BLaER1 (cell line): ENCODE measurements around the gene PLCB3.

Source experiments
- H3K27ac ChIP-seq: shearing (Covaris generic); formaldehyde crosslinking; 2 replicates; pipeline ENCODE4 v1.8.1; 2022
- H3K27me3 ChIP-seq: shearing (Covaris generic); formaldehyde crosslinking; 2 replicates; pipeline ENCODE4 v1.8.1; 2022
- H3K36me3 ChIP-seq: shearing (Covaris generic); formaldehyde crosslinking; 2 replicates; pipeline ENCODE4 v1.8.1; 2022
- H3K4me1 ChIP-seq: shearing (Covaris generic); formaldehyde crosslinking; 2 replicates; pipeline ENCODE4 v1.8.1; 2022
- H3K4me2 ChIP-seq: shearing (Covaris generic); formaldehyde crosslinking; 2 replicates; pipeline ENCODE4 v1.8.1; 2022
- H3K4me3 ChIP-seq: shearing (Covaris generic); formaldehyde crosslinking; 2 replicates; pipeline ENCODE4 v1.8.1; 2022
- H3K9ac ChIP-seq: shearing (Covaris generic); formaldehyde crosslinking; 2 replicates; pipeline ENCODE4 v1.8.1; 2022
- H3K9me3 ChIP-seq: shearing (Covaris generic); formaldehyde crosslinking; 2 replicates; pipeline ENCODE4 v1.8.1; 2022
- H4K20me1 ChIP-seq: shearing (Covaris generic); formaldehyde crosslinking; 2 replicates; pipeline ENCODE4 v1.8.1; 2022
- Cebpa-rat ChIP-seq: shearing (Covaris generic); IDR thresholded peaks from 2 replicates; pipeline ENCODE4 v1.8.1; 2022

The PLCB3 gene

DNA sequence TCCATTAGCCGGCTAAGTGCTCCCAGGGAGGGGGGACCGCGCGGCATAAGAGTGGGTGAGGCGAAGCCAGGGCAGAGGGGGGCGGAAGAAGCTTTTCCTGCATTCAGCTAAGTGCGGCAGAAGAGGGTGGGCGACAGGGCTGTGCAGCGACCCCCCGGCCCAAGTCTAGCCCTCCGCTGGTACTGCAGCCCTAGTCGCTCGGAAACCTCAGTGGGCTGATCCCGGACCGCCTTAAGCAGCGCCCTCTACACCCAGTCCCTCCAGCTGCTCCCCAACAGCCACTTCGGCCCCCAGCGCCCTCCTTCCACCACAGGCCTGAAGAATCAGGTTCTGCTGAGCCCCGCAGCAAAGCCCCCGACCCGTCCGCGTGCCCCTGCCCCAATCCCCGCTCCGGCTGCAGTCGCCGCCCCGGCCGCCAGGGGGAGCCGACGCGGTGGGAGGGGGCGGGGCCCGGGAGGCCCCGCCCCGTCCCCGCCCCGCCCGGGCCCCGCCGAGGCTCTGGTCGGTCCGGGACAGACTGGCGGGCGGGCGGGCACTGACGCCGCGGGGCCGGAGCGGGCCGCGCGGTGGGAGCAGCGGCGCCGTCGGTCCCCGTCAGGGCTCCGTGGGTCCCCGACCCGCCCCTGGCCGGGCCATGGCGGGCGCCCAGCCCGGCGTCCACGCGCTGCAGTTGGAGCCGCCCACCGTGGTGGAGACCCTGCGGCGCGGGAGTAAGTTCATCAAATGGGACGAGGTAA lies at the start of gene PLCB3:
TSS of gene PLCB3 (plus strand) at position 515 of the 737 bp plus-strand sequence. CDS start at position 635, 120 bp downstream.
- Histone ChIP-seq H3K36me3 (peaks cover 22% of the 10 kb centered on the region), H3K9me3 (no peaks in the 10 kb centered on the region), H3K4me3 (peak within 1 kb of the TSS; percentile 92), H3K27ac (peak within 1 kb of the TSS; percentile 97), H3K4me1 (peaks cover 66% of the 10 kb centered on the region), H3K9ac (peak within 1 kb of the TSS; percentile 86), H3K27me3 (no peaks in the 10 kb centered on the region), H3K4me2 (peak within 1 kb of the TSS; percentile 97), H4K20me1 (peaks cover 33% of the 10 kb centered on the region)
- no peak for TF ChIP-seq Cebpa-rat

DNA sequence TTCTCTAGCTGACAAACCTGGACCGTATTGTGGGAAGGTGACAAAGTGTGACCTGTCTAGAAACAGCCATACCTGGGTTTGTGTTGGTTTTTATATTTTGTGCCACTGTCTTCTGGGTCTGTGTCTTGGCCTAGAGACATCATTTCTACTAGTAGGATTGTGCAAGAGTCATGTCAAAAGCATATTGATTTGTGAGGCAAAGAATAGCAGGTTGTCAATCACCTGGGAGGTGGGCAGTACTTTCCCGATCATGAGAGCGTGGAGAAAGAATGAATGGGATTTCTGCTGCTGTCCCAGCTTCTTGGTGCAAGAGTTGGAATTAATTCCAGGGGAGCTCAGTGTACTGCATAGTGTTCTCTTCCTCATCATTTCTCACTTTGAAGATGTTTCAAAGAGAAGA lies 49.8 kb upstream of the PLCB3 start:
- Histone ChIP-seq H3K36me3 (peaks cover 5% of the 10 kb centered on the region), H3K4me2 (no peak overlapping the region), H4K20me1 (peaks cover 48% of the 10 kb centered on the region), H3K9ac (no peak overlapping the region), H3K27ac (no peak overlapping the region), H3K27me3 (no peaks in the 10 kb centered on the region), H3K4me1 (peaks cover 29% of the 10 kb centered on the region), H3K4me3 (no peak overlapping the region), H3K9me3 (no peaks in the 10 kb centered on the region)
- no peak for TF ChIP-seq Cebpa-rat

DNA sequence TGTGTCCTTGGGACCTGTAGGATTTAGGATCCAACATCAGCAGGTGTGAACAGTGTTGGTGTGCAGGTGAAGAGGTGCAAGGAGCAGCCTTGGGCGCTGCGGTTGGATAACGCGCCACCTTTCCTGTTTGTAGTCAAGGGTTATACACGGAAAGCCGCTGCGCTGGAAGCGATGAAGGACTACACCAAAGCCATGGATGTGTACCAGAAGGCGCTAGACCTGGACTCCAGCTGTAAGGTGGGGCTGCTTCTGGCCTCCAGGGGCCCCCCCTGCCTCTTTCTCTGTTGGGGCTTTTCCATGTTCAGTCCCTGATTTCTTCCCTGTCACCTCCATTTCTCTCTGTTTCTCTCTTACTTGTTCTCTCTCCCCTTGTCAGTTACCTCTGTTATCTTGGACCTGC lies 48.3 kb upstream of the PLCB3 start:
- H3K27me3 ChIP-seq = no peaks in the 10 kb centered on the region
- H3K27ac ChIP-seq = no peak overlapping the region
- TF ChIP-seq Cebpa-rat = no peak
- peaks cover 5% of the 10 kb centered on the region for H3K36me3 ChIP-seq
- peaks cover 31% of the 10 kb centered on the region for H3K4me1 ChIP-seq
- no peak overlapping the region for H3K4me3 ChIP-seq
- no peaks in the 10 kb centered on the region for H3K9me3 ChIP-seq
- peaks cover 51% of the 10 kb centered on the region for H4K20me1 ChIP-seq
- peak overlapping the region; percentile 40; the same call in 1 of the 2 replicates for H3K9ac ChIP-seq
- no peak overlapping the region for H3K4me2 ChIP-seq

DNA sequence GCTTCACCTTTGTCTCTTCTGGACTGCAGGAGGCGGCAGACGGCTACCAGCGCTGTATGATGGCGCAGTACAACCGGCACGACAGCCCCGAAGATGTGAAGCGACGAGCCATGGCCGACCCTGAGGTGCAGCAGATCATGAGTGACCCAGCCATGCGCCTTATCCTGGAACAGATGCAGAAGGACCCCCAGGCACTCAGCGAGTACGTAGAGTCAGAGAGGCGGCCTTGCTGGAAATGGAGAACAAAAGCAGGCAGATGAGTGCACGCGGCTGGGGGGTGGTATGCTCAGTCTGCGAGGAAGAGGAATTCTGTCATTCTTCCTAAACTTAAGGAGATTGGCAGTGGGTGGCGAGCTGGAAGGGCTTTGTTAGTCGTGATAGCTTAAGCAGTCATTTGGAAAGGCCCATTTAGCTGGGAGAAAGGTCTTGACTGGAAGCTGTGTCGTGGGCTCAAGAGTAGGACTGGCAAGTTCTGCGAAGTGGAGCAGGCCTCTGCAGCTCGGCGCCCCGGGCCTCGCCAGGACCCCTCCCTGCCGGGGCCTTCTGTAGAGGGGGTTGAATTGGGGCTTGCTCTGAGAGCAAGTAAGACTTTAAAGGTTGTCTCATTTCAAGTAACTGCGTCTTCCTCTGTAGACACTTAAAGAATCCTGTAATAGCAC lies 47.8 kb upstream of the PLCB3 start:
- no peak for TF ChIP-seq Cebpa-rat
- H3K27ac ChIP-seq = no peak overlapping the region

DNA sequence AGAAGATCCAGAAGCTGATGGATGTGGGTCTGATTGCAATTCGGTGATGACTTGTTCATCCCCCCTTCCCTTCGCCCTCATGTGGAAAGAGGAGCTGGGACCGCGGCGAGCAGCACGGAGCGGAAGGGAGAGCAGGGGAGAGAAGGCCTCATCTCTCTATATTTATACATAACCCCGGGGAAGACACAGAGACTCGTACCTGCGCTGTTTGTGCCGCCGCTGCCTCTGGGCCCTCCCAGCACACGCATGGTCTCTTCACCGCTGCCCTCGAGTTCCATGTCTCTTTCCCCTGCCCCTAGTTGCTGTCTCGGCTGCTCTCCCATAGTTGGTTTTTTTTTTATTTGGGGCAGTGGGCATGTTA lies 47.3 kb upstream of the PLCB3 start:
- Histone ChIP-seq H3K9me3 (no peaks in the 10 kb centered on the region), H3K9ac (no peak overlapping the region), H3K4me2 (peak overlapping the region; percentile 97), H3K27me3 (no peaks in the 10 kb centered on the region), H3K4me3 (no peak overlapping the region), H3K4me1 (peaks cover 41% of the 10 kb centered on the region), H3K27ac (no peak overlapping the region), H4K20me1 (peaks cover 61% of the 10 kb centered on the region), H3K36me3 (peaks cover 14% of the 10 kb centered on the region)
- TF ChIP-seq Cebpa-rat = no peak

More for the DNA sequence above, 47.8 kb upstream of the PLCB3 start:
- Histone ChIP-seq H3K36me3 (peaks cover 9% of the 10 kb centered on the region), H3K27me3 (no peaks in the 10 kb centered on the region), H3K4me1 (peaks cover 36% of the 10 kb centered on the region), H3K9me3 (no peaks in the 10 kb centered on the region), H3K4me2 (no peak overlapping the region), H3K9ac (no peak overlapping the region), H4K20me1 (peaks cover 56% of the 10 kb centered on the region), H3K4me3 (no peak overlapping the region)

DNA sequence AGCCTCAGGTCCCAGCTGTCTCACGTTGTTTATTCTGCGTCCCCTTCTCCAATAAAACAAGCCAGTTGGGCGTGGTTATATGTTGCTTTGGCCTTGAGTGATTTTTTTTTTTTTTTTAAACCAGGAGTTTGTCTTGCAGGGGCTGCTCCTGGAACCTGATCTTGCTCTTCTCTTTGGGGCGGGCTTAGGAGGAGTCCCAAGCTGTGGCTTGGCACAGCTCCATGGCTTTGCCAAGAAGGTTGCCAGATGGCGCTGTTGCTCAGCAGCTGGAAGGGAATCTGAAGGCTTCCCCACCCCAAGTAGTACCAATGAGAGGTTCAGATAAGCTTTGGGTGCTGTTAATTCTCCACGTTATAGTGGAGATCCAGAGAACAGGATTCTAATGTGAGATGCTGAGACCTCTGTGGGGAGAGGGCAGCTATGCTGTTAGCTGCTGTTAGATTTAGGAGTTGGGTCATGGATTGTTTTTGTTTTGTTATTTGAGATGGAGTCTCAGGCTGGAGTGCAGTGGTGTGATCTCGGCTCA lies 46.8 kb upstream of the PLCB3 start:
- Histone ChIP-seq H3K4me3 (peak overlapping the region; percentile 94), H3K4me1 (peaks cover 46% of the 10 kb centered on the region), H3K9me3 (no peaks in the 10 kb centered on the region), H3K27ac (peak overlapping the region; percentile 99), H3K36me3 (peaks cover 19% of the 10 kb centered on the region), H3K9ac (peak overlapping the region; percentile 98), H3K4me2 (peak overlapping the region; percentile 97), H3K27me3 (no peaks in the 10 kb centered on the region), H4K20me1 (peaks cover 66% of the 10 kb centered on the region)
- TF ChIP-seq Cebpa-rat = no peak

DNA sequence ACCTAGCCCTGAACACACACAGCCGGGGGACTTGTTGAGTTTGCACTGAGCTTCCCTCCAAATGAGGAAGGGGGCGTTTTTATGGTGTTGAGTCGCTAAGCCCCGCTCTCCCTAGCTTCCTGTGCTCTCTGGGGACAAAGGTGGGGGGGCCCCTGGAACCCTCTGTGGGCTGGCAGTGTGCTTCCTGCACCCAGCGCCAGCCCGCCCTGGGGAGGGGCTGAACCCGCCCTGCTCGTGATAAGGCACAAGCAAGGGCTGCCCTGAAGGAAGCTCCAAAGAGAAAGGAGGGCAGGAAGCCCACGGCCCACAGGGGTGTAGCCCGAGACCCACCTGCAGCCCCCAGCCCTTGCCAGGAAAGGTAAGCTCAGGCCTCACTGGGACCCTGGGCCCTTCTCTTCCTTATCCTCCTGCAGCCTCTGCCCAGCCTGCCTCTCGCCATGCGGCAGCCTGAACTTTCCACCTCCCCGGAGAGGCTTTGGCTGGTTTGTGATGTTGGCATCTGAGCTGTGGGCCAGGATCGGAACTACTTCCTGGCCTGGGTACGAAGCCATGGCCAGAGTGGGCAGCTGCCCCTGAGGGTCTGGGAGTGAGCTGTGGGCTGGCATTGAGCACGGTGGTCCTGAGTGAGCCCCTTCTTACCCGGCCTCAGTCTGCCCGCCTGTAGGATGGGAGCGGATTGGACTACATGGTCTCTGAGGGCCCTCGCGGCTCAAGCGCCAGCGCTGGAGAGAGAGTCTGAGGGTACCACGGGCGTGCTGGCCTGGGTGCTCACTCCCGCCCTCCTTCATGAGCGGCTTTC lies 44.7 kb upstream of the PLCB3 start, which contains the start of gene FERMT3:
TSS of gene FERMT3 (plus strand) at position 265 of the 799 bp plus-strand sequence. CDS start 644 bp downstream, outside the sequence.
- Histone ChIP-seq H3K36me3 (peaks cover 39% of the 10 kb centered on the region), H3K4me3 (peak within 1 kb of the TSS; percentile 94), H4K20me1 (peaks cover 62% of the 10 kb centered on the region), H3K4me2 (peak within 1 kb of the TSS; percentile 97), H3K9me3 (no peaks in the 10 kb centered on the region), H3K9ac (peak within 1 kb of the TSS; percentile 98), H3K27me3 (no peaks in the 10 kb centered on the region), H3K4me1 (peaks cover 61% of the 10 kb centered on the region), H3K27ac (peak within 1 kb of the TSS; percentile 99)
- TF ChIP-seq Cebpa-rat = no peak

DNA sequence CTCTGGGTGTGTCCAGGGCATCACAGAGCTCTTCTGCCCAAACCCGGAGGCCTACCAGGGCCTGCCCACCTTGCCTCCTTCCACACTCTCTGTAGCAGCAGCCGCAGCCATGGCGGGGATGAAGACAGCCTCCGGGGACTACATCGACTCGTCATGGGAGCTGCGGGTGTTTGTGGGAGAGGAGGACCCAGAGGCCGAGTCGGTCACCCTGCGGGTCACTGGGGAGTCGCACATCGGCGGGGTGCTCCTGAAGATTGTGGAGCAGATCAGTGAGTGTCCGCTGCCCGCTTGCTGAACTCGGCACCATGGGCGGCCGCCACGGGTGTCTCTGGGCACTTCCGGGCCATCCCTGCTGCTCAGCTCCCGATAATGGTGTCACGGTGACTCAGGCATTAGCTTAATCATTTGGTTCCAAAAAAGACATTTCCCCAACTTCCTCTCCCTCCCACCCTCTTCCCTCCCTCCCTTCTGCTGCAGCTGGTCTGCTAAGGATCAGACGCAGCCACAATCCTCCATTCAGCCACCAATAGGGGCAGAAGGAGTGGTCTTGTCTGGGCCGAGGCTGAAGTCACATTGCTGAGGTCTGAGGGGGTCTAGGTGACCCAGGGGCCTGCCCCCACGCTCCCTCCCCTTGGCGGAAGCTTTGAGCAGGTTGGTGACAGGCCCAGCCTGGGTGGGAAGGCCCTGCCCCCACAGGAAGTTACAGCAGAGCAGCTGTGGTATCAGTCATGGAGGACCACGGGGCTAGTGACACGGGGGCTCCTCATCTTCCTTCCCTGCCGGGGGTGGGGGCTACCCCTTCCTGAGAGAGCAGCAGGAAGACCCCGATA lies 43.9 kb upstream of the PLCB3 start:
- no peaks in the 10 kb centered on the region for H3K27me3 ChIP-seq
- H4K20me1 ChIP-seq = peaks cover 62% of the 10 kb centered on the region
- H3K9me3 ChIP-seq = no peaks in the 10 kb centered on the region
- peak overlapping the region; percentile 97 for H3K4me2 ChIP-seq
- TF ChIP-seq Cebpa-rat = no peak
- peak overlapping the region; percentile 98 for H3K9ac ChIP-seq
- H3K4me1 ChIP-seq = peaks cover 69% of the 10 kb centered on the region
- H3K4me3 ChIP-seq = peak overlapping the region; percentile 94
- H3K27ac ChIP-seq = peak overlapping the region; percentile 99
- H3K36me3 ChIP-seq = peaks cover 47% of the 10 kb centered on the region
